HG02852 (cell line): ENCODE measurements around the gene STUM.
"Not testable (repeated sequence)": the region's sequence is repeated elsewhere in the genome, so short reads cannot be mapped to it uniquely, and the experiment has no call there.

Experiments
- ATAC-seq: cut with Tn5 transposase; IDR thresholded peaks from one replicate; pipeline ENCODE4 v1.9.1; 2021; ENCODE audit warnings: mild to moderate bottlenecking, moderate library complexity; ENCODE audit not compliant: unreplicated experiment

Gene STUM

GRCh38 chr1:226579781-226580323 lies 31.3 kb downstream of the STUM start:
- ATAC-seq: no peak

DNA sequence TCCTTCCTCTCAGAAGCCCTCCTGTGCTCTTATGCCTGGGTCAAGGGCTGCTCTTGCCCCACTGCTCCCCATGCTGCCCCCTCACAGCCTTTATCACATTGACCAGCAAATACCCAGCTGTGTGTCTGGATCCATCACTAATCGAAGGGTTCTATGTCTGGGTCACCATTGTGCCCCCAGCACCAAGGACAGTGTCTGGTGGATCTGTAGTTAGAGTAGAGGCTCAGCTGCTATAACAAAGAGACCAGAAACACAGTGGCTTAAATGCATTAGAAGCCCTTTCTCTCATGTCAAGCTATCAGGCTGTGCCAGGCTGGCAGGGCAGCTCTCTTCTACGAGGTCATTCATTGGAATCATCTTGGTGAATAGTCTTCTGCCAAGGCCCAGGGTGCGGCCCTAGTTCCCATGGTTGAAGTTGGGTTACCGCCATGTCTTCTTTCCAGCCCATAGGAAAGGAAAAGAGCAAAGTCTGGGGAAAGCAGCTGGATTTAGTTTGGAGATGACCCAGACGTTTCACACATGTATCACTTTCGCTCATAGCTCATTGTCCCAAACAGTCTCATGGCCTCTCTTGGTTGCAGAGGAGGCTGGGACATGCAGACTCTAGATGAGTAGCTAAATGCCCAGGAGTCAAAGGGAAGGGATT lies 32.2 kb downstream of the STUM start:
- no peak for ATAC-seq

DNA sequence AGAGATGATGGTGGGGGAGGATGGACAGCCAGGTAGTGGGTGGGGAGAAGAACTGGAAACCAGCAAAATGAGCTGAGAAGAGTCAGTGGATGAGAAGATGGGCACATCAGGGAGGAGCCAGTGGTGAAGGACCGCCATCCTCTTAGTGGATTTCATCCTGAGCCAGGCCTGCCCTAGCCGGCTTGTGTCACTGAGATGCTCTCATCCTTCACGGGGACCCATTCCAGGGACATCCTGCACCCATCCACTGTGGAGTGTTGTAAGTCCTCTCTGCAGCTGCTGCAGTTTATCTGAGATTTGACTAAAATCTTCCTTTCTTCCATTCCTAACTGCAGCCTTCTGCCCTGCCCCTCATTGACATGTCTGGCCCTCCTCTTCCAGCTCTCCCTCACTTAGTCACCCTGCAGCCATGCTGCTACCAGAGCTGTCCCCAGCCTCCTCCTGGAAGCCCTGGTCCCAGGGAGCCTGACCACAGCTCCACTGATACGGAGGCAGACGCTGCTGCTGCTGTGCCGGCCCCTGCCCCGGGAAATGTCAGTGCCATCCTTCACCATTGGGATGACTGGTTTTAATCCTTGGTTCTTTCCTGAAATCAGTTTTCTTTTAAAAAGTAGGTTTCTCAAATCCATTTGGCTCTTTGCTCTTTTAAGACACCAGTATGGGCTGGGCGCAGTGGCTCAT lies 33.2 kb downstream of the STUM start:
- no peak for ATAC-seq

GRCh38 chr1:226582966-226583365 lies 34.4 kb downstream of the STUM start:
- ATAC-seq: no peak

DNA sequence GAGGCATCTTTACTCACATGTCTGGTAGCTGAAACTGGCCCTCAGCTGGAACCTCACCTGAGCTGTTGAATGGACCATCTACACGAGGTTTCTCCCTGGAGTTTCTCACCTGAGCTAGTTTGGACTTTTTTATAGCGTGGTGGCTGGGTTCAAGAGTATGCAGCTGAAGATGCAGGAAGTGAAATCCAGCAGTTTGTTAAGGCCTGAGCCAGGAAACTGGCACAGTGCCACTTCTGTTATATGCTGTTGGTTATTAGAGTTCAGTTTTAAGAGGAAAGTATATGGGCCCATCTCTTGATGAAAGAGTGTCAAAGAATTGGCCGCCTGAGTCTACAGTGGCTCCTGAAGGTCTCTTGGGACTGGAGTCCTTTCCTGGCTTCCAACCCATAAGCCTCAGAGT lies 35.6 kb downstream of the STUM start:
- no peak for ATAC-seq

DNA sequence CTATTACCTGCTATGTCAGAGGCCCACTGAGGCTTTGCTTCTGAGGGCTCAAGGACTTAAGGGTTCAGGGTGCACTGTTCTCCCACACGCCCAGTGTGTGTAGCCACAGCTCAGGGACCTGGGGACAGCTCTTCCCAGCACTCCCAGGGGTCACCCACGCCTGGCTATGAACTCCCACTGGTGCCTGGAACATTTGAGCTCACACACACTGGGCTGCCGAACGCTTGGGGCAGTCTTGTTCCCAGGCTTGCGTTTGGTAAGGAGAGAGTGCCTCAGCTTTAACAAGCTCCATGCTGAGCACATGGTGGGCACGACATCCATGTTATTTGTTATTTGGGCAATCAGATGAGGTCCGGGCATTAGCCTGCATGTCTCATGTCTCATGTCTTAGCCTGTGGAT lies 37.6 kb downstream of the STUM start:
- no peak for ATAC-seq

- ATAC-seq: no peak
Observed at GRCh38 chr1:226586650-226587422, 38.3 kb downstream of the STUM start.

DNA sequence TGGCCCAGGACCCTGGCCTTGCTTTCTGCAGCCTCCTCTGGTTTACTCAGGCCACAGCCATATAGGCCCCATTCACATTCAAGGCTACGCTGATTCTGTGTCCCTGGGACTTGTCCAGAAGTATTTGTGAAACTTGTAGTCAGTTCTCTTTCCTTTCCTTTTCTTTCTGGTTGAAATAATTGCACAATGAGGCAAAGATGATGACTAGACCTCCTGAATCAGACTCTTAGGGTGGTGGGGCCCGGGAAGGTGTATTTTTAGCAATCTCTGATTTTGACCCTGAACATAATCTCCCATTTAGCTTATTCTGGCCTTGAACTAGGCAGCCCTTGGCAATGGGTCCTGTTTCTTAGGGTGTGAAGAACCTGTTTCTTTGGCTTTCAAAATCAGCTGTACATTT lies 39.9 kb downstream of the STUM start:
- ATAC-seq: no peak

- no peak for ATAC-seq
Observed at GRCh38 chr1:226589008-226589733, 40.6 kb downstream of the STUM start.

- no peak for ATAC-seq
Observed at GRCh38 chr1:226590614-226591013, 42.0 kb downstream of the STUM start.

GRCh38 chr1:226593541-226593940 lies 45.0 kb downstream of the STUM start:
- no peak for ATAC-seq

DNA sequence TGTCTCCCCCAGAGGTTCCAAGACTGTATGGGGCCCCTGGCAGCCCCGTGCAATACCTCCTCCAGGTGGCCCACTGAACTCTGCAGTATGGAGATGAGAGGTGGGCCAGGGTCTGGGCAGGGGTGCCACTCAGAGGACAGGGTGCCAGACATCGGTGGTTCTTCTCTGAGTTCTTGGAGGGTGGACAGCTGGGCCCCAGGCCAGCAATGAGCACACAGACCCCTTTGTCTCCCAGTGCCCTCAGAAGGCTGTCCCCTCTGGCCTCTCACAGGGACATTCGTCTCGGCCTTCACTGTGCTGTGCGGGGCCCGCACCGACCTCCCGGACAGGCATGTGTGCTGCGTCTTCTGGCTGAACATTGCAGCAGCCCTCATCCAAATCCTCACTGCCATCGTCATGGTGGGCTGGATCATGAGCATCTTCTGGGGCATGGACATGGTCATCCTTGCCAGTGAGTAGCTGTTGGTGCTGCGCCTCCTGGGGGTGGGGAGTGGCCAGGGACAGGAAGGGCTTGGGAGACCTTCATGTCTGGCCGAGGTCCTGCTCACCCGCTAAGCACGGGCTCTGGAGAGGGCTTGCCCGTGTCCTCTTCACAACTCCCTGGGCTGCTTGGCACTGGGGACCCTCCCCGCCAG lies 48.1 kb downstream of the STUM start:
- ATAC-seq: no peak

DNA sequence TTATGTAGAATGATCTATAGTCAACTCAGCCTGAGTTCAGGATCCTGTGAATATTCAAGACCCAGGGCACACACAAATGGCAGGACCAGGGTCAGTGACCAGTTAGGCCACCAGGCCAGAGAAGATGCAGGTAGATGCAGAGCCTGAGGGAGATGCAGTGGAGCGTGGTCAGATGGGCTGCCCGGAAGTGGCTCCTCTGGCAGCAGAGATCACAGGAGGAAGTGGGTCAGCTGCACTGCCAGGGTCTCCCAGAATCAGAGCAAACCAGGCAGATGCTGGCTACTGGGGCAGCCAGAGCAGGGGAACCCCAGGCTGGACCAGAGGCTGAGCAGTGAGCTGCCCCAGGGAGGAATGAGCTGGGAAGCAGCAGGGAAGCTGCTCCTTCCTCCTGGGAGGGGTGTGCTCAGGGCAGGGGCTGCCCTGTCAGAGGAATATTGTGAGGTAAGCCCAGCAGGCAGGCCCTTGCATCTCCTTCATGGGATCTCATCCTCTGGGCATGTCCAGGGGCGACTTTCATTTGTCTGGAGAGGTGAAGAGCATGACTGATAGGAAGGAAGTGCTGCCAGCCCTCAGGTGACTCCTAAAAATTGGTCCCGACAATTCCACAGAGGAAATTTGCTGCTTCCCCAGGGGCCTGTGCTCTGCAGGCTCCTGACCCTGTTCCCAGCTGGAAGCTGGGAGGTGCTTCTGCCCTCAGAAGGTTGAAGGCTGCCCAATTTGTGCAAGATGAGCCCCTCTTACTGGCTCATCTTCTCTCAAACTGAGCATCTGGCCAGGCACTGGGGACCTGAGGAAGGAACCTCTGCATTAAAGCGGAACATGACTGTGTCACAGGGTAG lies 49.3 kb downstream of the STUM start:
- no peak for ATAC-seq

GRCh38 chr1:226598455-226598849 lies 49.9 kb downstream of the STUM start:
- no peak for ATAC-seq

DNA sequence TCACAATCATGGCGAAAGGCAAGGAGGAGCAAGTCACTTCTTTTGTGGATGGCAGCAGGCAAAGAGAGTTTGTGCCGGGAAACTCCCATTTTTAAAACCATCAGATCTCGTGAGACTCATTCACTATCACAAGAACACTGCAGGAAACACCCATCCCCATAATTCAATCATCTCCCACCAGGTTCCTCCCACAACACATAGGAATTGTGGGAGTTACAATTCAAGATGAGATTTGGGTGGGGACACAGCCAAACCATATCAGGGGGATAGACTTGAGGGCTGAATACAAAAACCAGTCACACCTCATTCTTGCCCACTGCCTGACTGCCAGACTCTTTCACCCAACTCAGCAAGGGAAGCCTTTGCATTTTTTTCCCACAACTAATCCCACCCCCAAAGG lies 50.4 kb downstream of the STUM start:
- ATAC-seq: not testable (repeated sequence)

GRCh38 chr1:226599636-226600238 lies 51.2 kb downstream of the STUM start:
- ATAC-seq: no peak

- ATAC-seq: no peak
Observed at GRCh38 chr1:226600254-226600653, 51.7 kb downstream of the STUM start.

- no peak for ATAC-seq
Observed at GRCh38 chr1:226601456-226601855, 52.9 kb downstream of the STUM start.
